SK-N-SH (cell line): ENCODE data around the gene PTPRD. TPM values are rescaled to one million over a fixed set of nuclear protein-coding genes. Genes with fewer than 3 reads are reported as not detected.

Source experiments
- CTCF ChIA-PET: fragments of 300-600, 350-600 bp; formaldehyde crosslinking; extraction: SDS; loops from one replicate; lab custom pipeline; 2021; lab: Yijun Ruan, JAX
- POLR2A ChIA-PET: fragments of 350-600 bp; sonication (Branson Sonifier 250); formaldehyde crosslinking; extraction: SDS; loops from one replicate; lab custom pipeline; 2020; ENCODE audit warnings: antibody characterized with exemption, inconsistent platforms; lab: Yijun Ruan, JAX
- DNase-seq: peaks from one replicate; pipeline ENCODE4 v3.0.0; 2012
- H2AFZ ChIP-seq: fragments of 200-600 bp; sonication (generic); 2 replicates; pipeline ENCODE4 v1.8.1; 2016; ENCODE audit warnings: antibody characterized with exemption, mild to moderate bottlenecking, low read depth
- H3F3A ChIP-seq: fragments of 200-600 bp; sonication (generic); replicated peaks from 2 replicates; pipeline ENCODE3; 2016; ENCODE audit warnings: antibody characterized with exemption, mild to moderate bottlenecking; ENCODE audit not compliant: insufficient read depth
- H3K27ac ChIP-seq, 2 experiments: fragments of 200-500 bp in 1 of 2; fragments of 200-600 bp in 1 of 2; sonication (Bioruptor generic) in 1 of 2; sonication (generic), shearing (Covaris generic) in 1 of 2; 2 replicates each; pipeline versions ENCODE4 v1.5.1 to v1.6.1; 2014 to 2016; ENCODE audit warnings: low read depth in 2 of 2, inconsistent platforms in 1 of 2, low read length in 1 of 2, mild to moderate bottlenecking in 1 of 2, mixed read lengths in 1 of 2
- H3K27me3 ChIP-seq: fragments of 200-600 bp; sonication (generic), shearing (Covaris generic); 2 replicates; pipeline ENCODE4 v1.6.1; 2016; ENCODE audit warnings: mixed run types; ENCODE audit not compliant: insufficient read depth
- H3K36me3 ChIP-seq, 2 experiments: fragments of 200-500 bp in 1 of 2; fragments of 200-600 bp in 1 of 2; sonication (Bioruptor generic) in 1 of 2; sonication (generic) in 1 of 2; replicated peaks in 1 of 2; 2 replicates each; pipeline versions ENCODE3 to v1.5.1; 2014 to 2016; ENCODE audit warnings: low read length in 1 of 2, mild to moderate bottlenecking in 1 of 2; ENCODE audit not compliant: insufficient read depth in 2 of 2, control insufficient read depth in 1 of 2
- H3K4me1 ChIP-seq, 2 experiments: fragments of 200-500 bp in 1 of 2; fragments of 200-600 bp in 1 of 2; sonication (Bioruptor generic) in 1 of 2; sonication (generic), shearing (Covaris generic) in 1 of 2; 2 replicates each; pipeline versions ENCODE4 v1.5.1 to v1.6.1; 2014 to 2016; ENCODE audit warnings: low read depth in 1 of 2, low read length in 1 of 2, mixed run types in 1 of 2; ENCODE audit not compliant: insufficient read depth in 2 of 2, control insufficient read depth in 1 of 2
- H3K4me2 ChIP-seq: fragments of 200-600 bp; sonication (generic), shearing (Covaris generic); 2 replicates; pipeline ENCODE4 v1.6.1; 2017; ENCODE audit warnings: mixed run types
- H3K4me3 ChIP-seq, 2 experiments: fragments of 200-500 bp in 1 of 2; fragments of 200-600 bp in 1 of 2; sonication (Bioruptor generic) in 1 of 2; sonication (generic), shearing (Covaris generic) in 1 of 2; 2 replicates each; pipeline versions ENCODE4 v1.5.1 to v1.8.1; 2014 to 2016; ENCODE audit warnings: low read depth in 2 of 2, inconsistent platforms in 1 of 2, low read length in 1 of 2, mild to moderate bottlenecking in 1 of 2, mixed read lengths in 1 of 2, moderate library complexity in 1 of 2
- H3K79me2 ChIP-seq: fragments of 200-600 bp; sonication (generic); 2 replicates; pipeline ENCODE4 v1.8.1; 2017; ENCODE audit warnings: mild to moderate bottlenecking; ENCODE audit not compliant: insufficient read depth
- H3K9ac ChIP-seq: fragments of 200-600 bp; sonication (generic); 2 replicates; pipeline ENCODE4 v1.6.1; 2017; ENCODE audit warnings: mixed run types
- H3K9me2 ChIP-seq: fragments of 200-600 bp; sonication (generic); 2 replicates; pipeline ENCODE4 v1.6.1; 2017; ENCODE audit warnings: mixed run types
- H3K9me3 ChIP-seq: fragments of 200-600 bp; sonication (generic); 2 replicates; pipeline ENCODE4 v1.6.1; 2017; ENCODE audit warnings: mixed run types, mild to moderate bottlenecking, moderate library complexity
- H4K20me1 ChIP-seq: fragments of 200-600 bp; sonication (generic); 2 replicates; pipeline ENCODE4 v1.6.1; 2017; ENCODE audit warnings: mild to moderate bottlenecking, mixed run types; ENCODE audit not compliant: insufficient read depth
- EZH2phosphoT487 ChIP-seq: fragments of 200-600 bp; sonication (generic); IDR thresholded peaks from 2 replicates; pipeline ENCODE4 v1.6.1; 2017; ENCODE audit warnings: low read depth, mixed run types, mild to moderate bottlenecking, antibody characterized with exemption, moderate library complexity, borderline replicate concordance
- FOSL2 ChIP-seq: IDR thresholded peaks from 2 replicates; pipeline ENCODE4 v1.4.0; 2012; ENCODE audit warnings: low read depth, mild to moderate bottlenecking, moderate library complexity, borderline replicate concordance
- FOXJ3 ChIP-seq: sonication (generic); formaldehyde crosslinking; IDR thresholded peaks from 2 replicates; pipeline ENCODE4 v1.5.1; 2020; ENCODE audit warnings: mild to moderate bottlenecking, missing genetic modification reagents
- IRF3 ChIP-seq: fragments of 150-350 bp; IDR thresholded peaks from 2 replicates; pipeline ENCODE4 v1.6.1; 2016; ENCODE audit warnings: mild to moderate bottlenecking, low read depth, low read length
- JUND ChIP-seq: IDR thresholded peaks from 2 replicates; pipeline ENCODE4 v1.4.0; 2012
- MAX ChIP-seq: IDR thresholded peaks from 2 replicates; pipeline ENCODE4 v1.4.0; 2012; ENCODE audit warnings: low read depth
- MEF2A ChIP-seq: IDR thresholded peaks from 2 replicates; pipeline ENCODE4 v1.4.0; 2012; ENCODE audit warnings: low read depth, borderline replicate concordance
- MXI1 ChIP-seq: IDR thresholded peaks from 2 replicates; pipeline ENCODE4 v1.6.1; 2012; ENCODE audit warnings: mild to moderate bottlenecking, low read depth, low read length, improper control_type of control experiment
- RAD21 ChIP-seq: IDR thresholded peaks from 2 replicates; pipeline ENCODE4 v1.6.1; 2012; ENCODE audit warnings: mild to moderate bottlenecking, low read length
- RCOR1 ChIP-seq: fragments of 150-350 bp; IDR thresholded peaks from 2 replicates; pipeline ENCODE4 v1.6.1; 2017; ENCODE audit warnings: antibody characterized with exemption, low read length
- SIN3A ChIP-seq: IDR thresholded peaks from 2 replicates; pipeline ENCODE4 v1.6.1; 2012; ENCODE audit warnings: low read depth, mild to moderate bottlenecking, low read length, moderate library complexity, borderline replicate concordance
- SMC3 ChIP-seq: IDR thresholded peaks from 2 replicates; pipeline ENCODE4 v1.6.1; 2012; ENCODE audit warnings: low read depth, low read length, improper control_type of control experiment
- TAF1 ChIP-seq: IDR thresholded peaks from 2 replicates; pipeline ENCODE4 v1.6.1; 2012; ENCODE audit warnings: low read depth, mild to moderate bottlenecking, low read length, moderate library complexity, borderline replicate concordance
- TCF12 ChIP-seq: IDR thresholded peaks from 2 replicates; pipeline ENCODE4 v1.4.0; 2012
- TEAD4 ChIP-seq: IDR thresholded peaks from 2 replicates; pipeline ENCODE4 v1.4.0; 2012; ENCODE audit warnings: mild to moderate bottlenecking, borderline replicate concordance; ENCODE audit not compliant: insufficient read depth
- USF1 ChIP-seq: IDR thresholded peaks from 2 replicates; pipeline ENCODE4 v1.4.0; 2012; ENCODE audit warnings: low read depth, borderline replicate concordance
- YY1 ChIP-seq: IDR thresholded peaks from 2 replicates; pipeline ENCODE4 v1.4.0; 2012; ENCODE audit warnings: low read depth, mild to moderate bottlenecking
- WGBS: methylation state at CpG from one replicate; pipeline ENCODE4 v1.1.6; 2017; ENCODE audit warnings: low lambda C conversion rate; 5-methylcytosine and 5-hydroxymethylcytosine counted together
- polyA plus RNA-seq, 3 experiments: library from polyadenylated mRNA; depleted of rRNA; stranded (reverse); fragments of >200 nt; gene quantifications; 2 replicates each; pipeline ENCODE4 v1.2.3, GENCODE V29; 2012
- TF ChIP-seq, protein P1 (sequence below): fragments of 200-600 bp; sonication (generic); IDR thresholded peaks from 2 replicates; pipeline ENCODE4 v1.6.1; 2017; ENCODE audit warnings: antibody characterized with exemption, mild to moderate bottlenecking, moderate library complexity
- TF ChIP-seq, protein P2 (sequence below): IDR thresholded peaks from 2 replicates; pipeline ENCODE4 v1.6.1; 2012; ENCODE audit warnings: mild to moderate bottlenecking, low read depth, low read length, moderate library complexity

The PTPRD gene
- polyA plus RNA-seq, 1 of the 3 experiments (the other 2 are of a cell fraction): 0.15 TPM

GRCh38 chr9:9605681-9606080 is 1007.1 kb downstream of the PTPRD start:
- no peaks in the 10 kb centered on the region for H3K27me3 ChIP-seq
- TF ChIP-seq IRF3: no peak
- TF ChIP-seq TEAD4: no peak
- no peak for TF ChIP-seq FOXJ3 (CRISPR knock-in tag)
- TF ChIP-seq TCF12: no peak
- no peak for TF ChIP-seq FOSL2
- TF ChIP-seq MAX: no peak
- TF ChIP-seq, protein P1, sequence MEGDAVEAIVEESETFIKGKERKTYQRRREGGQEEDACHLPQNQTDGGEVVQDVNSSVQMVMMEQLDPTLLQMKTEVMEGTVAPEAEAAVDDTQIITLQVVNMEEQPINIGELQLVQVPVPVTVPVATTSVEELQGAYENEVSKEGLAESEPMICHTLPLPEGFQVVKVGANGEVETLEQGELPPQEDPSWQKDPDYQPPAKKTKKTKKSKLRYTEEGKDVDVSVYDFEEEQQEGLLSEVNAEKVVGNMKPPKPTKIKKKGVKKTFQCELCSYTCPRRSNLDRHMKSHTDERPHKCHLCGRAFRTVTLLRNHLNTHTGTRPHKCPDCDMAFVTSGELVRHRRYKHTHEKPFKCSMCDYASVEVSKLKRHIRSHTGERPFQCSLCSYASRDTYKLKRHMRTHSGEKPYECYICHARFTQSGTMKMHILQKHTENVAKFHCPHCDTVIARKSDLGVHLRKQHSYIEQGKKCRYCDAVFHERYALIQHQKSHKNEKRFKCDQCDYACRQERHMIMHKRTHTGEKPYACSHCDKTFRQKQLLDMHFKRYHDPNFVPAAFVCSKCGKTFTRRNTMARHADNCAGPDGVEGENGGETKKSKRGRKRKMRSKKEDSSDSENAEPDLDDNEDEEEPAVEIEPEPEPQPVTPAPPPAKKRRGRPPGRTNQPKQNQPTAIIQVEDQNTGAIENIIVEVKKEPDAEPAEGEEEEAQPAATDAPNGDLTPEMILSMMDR: no peak
- no peak for TF ChIP-seq SMC3
- TF ChIP-seq MXI1: no peak
- no peaks in the 10 kb centered on the region for H3K79me2 ChIP-seq
- no peak overlapping the region for H2AFZ ChIP-seq
- no peaks in the 10 kb centered on the region for H3F3A ChIP-seq
- DNase-seq: no peak
- 52% methylated on average over 4 of the region's 4 CpGs for WGBS
- no peaks in the 10 kb centered on the region for H3K9me3 ChIP-seq
- no peak overlapping the region for H3K4me3 ChIP-seq
- no peaks in the 10 kb centered on the region; a peak in 1 of 4 replicates for H3K4me1 ChIP-seq
- H3K27ac ChIP-seq: no peak overlapping the region
- no peak overlapping the region for H3K4me2 ChIP-seq
- H3K9me2 ChIP-seq: no peaks in the 10 kb centered on the region
- no peaks in the 10 kb centered on the region for H3K36me3 ChIP-seq
- no peak overlapping the region for H3K9ac ChIP-seq
- POLR2A ChIA-PET: interaction anchor here (1.2 kb wide), 1 partner anchor 307 kb away, joined by 6 read pairs; no protein-coding TSS in a partner anchor
- CTCF ChIA-PET: interaction anchor here (0.7 to 6.7 kb wide), 26 partner anchors 8 to 338 kb away, joined by 3 to 161 read pairs (median 4); no protein-coding TSS in a partner anchor
- no peaks in the 10 kb centered on the region for H4K20me1 ChIP-seq

DNA sequence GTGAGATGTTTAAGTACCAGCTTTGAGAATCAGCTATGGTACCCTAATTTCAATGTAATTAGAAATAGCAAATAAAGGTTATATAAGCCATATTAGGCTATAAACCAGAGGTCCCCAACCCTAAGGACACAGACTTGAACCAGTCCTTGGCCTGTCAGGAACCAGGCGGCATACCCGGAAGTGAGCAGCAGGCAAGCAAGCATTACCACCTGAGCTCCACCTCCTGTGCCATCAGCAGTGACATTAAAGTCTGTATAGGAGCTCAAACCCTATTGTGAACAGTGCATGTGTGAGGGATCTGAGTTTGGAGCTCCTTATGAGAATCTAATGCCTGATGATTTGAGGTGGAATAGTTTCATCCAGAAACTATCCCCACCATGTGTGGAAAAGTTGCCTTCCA is 1009.5 kb downstream of the PTPRD start:
- no peaks in the 10 kb centered on the region for H3K9me2 ChIP-seq
- WGBS: 89% methylated on average over 2 of the region's 2 CpGs
- no peaks in the 10 kb centered on the region for H3K79me2 ChIP-seq
- no peak for DNase-seq
- H3K4me2 ChIP-seq: no peak overlapping the region
- H3K9ac ChIP-seq: no peak overlapping the region
- H3K4me3 ChIP-seq: no peak overlapping the region
- no peaks in the 10 kb centered on the region for H4K20me1 ChIP-seq
- ChIA-PET POLR2A (no interaction called here), CTCF (interaction anchor here (1.2 to 6.7 kb wide), 3 partner anchors 189 to 341 kb away, joined by 5 to 161 read pairs (median 9); no protein-coding TSS in a partner anchor)
- H3K9me3 ChIP-seq: no peaks in the 10 kb centered on the region
- no peaks in the 10 kb centered on the region for H3K27me3 ChIP-seq
- no peaks in the 10 kb centered on the region for H3K36me3 ChIP-seq
- H3K4me1 ChIP-seq: no peaks in the 10 kb centered on the region; a peak in 1 of 4 replicates
- no peak overlapping the region for H3K27ac ChIP-seq
- no peaks in the 10 kb centered on the region for H3F3A ChIP-seq
- no peak overlapping the region for H2AFZ ChIP-seq
- TF ChIP-seq EZH2phosphoT487: no peak
- TF ChIP-seq USF1: no peak
- no peak for TF ChIP-seq IRF3
- TF ChIP-seq SIN3A: no peak
- no peak for TF ChIP-seq MEF2A
- no peak for TF ChIP-seq JUND
- no peak for TF ChIP-seq TAF1
- no peak for TF ChIP-seq YY1
- no peak for TF ChIP-seq RCOR1
- no peak for TF ChIP-seq RAD21
- no peak for TF ChIP-seq TCF12
- TF ChIP-seq, protein P2, sequence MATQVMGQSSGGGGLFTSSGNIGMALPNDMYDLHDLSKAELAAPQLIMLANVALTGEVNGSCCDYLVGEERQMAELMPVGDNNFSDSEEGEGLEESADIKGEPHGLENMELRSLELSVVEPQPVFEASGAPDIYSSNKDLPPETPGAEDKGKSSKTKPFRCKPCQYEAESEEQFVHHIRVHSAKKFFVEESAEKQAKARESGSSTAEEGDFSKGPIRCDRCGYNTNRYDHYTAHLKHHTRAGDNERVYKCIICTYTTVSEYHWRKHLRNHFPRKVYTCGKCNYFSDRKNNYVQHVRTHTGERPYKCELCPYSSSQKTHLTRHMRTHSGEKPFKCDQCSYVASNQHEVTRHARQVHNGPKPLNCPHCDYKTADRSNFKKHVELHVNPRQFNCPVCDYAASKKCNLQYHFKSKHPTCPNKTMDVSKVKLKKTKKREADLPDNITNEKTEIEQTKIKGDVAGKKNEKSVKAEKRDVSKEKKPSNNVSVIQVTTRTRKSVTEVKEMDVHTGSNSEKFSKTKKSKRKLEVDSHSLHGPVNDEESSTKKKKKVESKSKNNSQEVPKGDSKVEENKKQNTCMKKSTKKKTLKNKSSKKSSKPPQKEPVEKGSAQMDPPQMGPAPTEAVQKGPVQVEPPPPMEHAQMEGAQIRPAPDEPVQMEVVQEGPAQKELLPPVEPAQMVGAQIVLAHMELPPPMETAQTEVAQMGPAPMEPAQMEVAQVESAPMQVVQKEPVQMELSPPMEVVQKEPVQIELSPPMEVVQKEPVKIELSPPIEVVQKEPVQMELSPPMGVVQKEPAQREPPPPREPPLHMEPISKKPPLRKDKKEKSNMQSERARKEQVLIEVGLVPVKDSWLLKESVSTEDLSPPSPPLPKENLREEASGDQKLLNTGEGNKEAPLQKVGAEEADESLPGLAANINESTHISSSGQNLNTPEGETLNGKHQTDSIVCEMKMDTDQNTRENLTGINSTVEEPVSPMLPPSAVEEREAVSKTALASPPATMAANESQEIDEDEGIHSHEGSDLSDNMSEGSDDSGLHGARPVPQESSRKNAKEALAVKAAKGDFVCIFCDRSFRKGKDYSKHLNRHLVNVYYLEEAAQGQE: no peak
